Psoas muscle (tissue), 8 donors: ENCODE data around the gene FUT6. TPM values are rescaled to one million over a fixed set of nuclear protein-coding genes. Genes with fewer than 3 reads are reported as not detected.

Experiments used
- ATAC-seq, 4 donors: fragments of 200-7000 bp; cut with Tn5 transposase; one replicate each; pipeline ENCODE4 v1.9.1; 2020; ENCODE audit warnings: moderate library complexity in 3 of 4, mild to moderate bottlenecking in 2 of 4
- DNase-seq, 2 donors: peaks; one replicate each; pipeline ENCODE4 v3.0.0-alpha.2; 2020
- H3K27ac ChIP-seq: fragments of 200-600 bp; one replicate; pipeline ENCODE4 v1.8.0; 2022
- H3K27me3 ChIP-seq, 3 donors: fragments of 200-600 bp in 1 of 3; one replicate each; pipeline versions ENCODE4 v1.6.1 to v1.8.0; 2013 to 2022; ENCODE audit warnings: low read length in 2 of 3, mild to moderate bottlenecking in 2 of 3, moderate library complexity in 1 of 3; ENCODE audit not compliant: insufficient read depth in 3 of 3
- H3K36me3 ChIP-seq, 2 donors: fragments of 200-600 bp in 1 of 2; one replicate each; pipeline versions ENCODE4 v1.6.1 to v1.8.0; 2013 to 2022; ENCODE audit warnings: low read depth in 1 of 2, mild to moderate bottlenecking in 1 of 2, moderate library complexity in 1 of 2; ENCODE audit not compliant: insufficient read depth in 1 of 2
- H3K4me1 ChIP-seq: fragments of 200-600 bp; one replicate; pipeline ENCODE4 v1.8.0; 2022
- H3K4me3 ChIP-seq: fragments of 200-600 bp; one replicate; pipeline ENCODE4 v1.8.0; 2022; ENCODE audit warnings: mild to moderate bottlenecking
- H3K9me3 ChIP-seq: fragments of 200-600 bp; one replicate; pipeline ENCODE4 v1.8.0; 2022
- WGBS, 3 donors: extraction: QIAGEN DNeasy Blood & Tissue Kit; methylation state at CpG; one replicate each; pipeline versions ENCODE4 v1.1.6 to v1.1.7; 2013; 5-methylcytosine and 5-hydroxymethylcytosine counted together
- intact Hi-C, 2 donors: fragments of 100-400 bp; cut with DNase I; formaldehyde crosslinking; loops; one replicate each; pipeline versions ENCODE4 v1.11.0 to v1.14.2; 2022
- polyA plus RNA-seq, 3 donors: library from polyadenylated mRNA; stranded (reverse); fragments of 200-250 nt; gene quantifications; one replicate each; pipeline ENCODE4 v1.2.3, GENCODE V29; 2013
- total RNA-seq, 4 donors: library from RNA; stranded (reverse); fragmentation: NEBNext Ultra II Directional in 2 of 4; extraction: Animal tissue kit (Norgen Biotek cat#: 25700) in 2 of 4; gene quantifications; one replicate each; pipeline versions ENCODE4 v1.2.1 to v1.2.4, GENCODE V29; 2021 to 2023
- TF ChIP-seq, protein P1 (sequence below): fragments of 200-600 bp; IDR thresholded peaks from one replicate; pipeline ENCODE4 v1.8.0; 2022; ENCODE audit warnings: antibody characterized with exemption
- donor health status: healthy with polysubstance abuse.
- donor health status: DM: no; HTN: no; CAD: no; lungs with moderate emphysema.
- donor health status: Bipolar disorder and iron deficiency.
- donor health status: healthy.
- donor health status: DM: yes; HTN: yes; CAD: no.
- donor health status: DM: no; HTN: no; CAD: no.
- donor health status: DM: no; HTN: no; CAD: no.
- donor health status: DM: yes; HTN: yes; CAD: no.

Gene FUT6
- total and polyA plus RNA-seq, 7 donors, result 0.03 TPM; not detected in 5

DNA sequence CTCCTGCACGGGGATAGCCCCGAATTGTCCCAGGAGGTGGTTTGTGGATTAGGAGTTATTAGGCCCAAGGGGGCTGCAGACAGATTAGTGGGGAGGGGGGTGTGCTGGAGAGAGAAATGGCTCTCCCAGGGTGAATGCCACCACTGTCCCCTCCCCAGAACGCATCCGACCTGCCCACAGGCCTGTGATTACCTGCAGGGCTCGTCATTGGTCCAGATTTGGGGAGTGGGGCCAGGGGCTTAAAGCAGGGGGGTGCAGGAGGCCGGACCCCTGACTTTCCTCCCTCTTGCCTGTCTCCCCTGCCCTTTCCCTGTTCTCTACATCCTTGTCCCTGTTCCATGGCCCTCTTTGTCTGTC is 33.4 kb downstream of the FUT6 start:
- ATAC-seq (no peak), DNase-seq (no peak)
- Histone ChIP-seq H3K4me1 (no peaks in the 10 kb centered on the region), H3K27me3 (peaks cover 0 to 57% (median 24%) of the 10 kb centered on the region in 3 donors), H3K36me3 (no peaks in the 10 kb centered on the region), H3K27ac (no peak overlapping the region), H3K4me3 (no peak overlapping the region), H3K9me3 (no peaks in the 10 kb centered on the region)
- TF ChIP-seq, protein P1, sequence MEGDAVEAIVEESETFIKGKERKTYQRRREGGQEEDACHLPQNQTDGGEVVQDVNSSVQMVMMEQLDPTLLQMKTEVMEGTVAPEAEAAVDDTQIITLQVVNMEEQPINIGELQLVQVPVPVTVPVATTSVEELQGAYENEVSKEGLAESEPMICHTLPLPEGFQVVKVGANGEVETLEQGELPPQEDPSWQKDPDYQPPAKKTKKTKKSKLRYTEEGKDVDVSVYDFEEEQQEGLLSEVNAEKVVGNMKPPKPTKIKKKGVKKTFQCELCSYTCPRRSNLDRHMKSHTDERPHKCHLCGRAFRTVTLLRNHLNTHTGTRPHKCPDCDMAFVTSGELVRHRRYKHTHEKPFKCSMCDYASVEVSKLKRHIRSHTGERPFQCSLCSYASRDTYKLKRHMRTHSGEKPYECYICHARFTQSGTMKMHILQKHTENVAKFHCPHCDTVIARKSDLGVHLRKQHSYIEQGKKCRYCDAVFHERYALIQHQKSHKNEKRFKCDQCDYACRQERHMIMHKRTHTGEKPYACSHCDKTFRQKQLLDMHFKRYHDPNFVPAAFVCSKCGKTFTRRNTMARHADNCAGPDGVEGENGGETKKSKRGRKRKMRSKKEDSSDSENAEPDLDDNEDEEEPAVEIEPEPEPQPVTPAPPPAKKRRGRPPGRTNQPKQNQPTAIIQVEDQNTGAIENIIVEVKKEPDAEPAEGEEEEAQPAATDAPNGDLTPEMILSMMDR, result no peak
- intact Hi-C loops, result loop anchor here in 1 of 2 donors (10.0 kb wide), 1 partner anchor 219 kb away; no protein-coding TSS in a partner anchor
- 27 to 43% (median 31%) methylated on average over 6 of the region's 6 CpGs for WGBS, 3 donors

DNA sequence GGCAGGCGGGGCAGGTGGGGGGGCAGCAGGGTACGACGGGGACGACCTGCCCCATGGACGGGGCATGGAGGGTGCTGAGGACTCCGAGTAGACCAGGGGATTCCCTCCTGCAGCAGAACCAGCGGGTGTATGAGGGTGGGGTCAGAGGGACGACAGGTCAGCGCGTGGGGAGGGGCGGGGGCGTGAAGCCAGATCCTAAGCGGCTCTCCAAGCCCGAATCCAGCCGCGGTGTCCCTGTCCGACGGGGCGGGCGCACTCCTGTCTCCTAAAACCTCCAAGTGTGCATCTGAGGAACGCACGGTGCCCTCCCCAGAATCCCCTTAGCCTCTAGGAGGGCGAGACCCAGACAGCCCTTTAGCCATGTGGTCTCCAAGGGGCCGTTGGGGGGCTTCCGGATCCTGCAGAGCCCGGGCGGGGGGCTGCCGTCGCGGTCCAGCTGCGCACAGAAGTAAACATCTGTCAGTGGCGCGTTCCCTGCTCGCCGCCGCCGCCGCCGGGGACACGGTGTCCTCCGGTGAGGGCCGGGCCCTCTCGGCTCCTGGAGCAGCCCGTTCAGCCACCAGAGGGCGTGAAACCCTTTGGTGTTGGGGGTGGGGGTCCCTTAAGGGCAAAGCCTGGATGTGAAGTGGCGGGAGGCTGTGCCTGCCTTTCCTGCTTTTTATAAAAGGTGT is 33.9 kb downstream of the FUT6 start:
- H3K4me1 ChIP-seq, result no peaks in the 10 kb centered on the region

GRCh38 chr19:5804516-5805461 is 34.7 kb downstream of the FUT6 start, which contains the start of gene NRTN:
Gene NRTN, plus strand, starts transcription at chr19:5805067. Its CDS starts 19,099 bp downstream, at chr19:5824166.
- DNase-seq (no peak), ATAC-seq (no peak)
- intact Hi-C loops, result loop anchor here in 1 of 2 donors (2.0 to 10.0 kb wide), 2 partner anchors 88 to 220 kb away; no protein-coding TSS in a partner anchor
- WGBS, 3 donors, result 1% methylated on average over 32 to 106 of the region's 107 CpGs
- no peaks in the 10 kb centered on the region for H3K36me3 ChIP-seq
- no peaks in the 10 kb centered on the region for H3K4me1 ChIP-seq
- TF ChIP-seq, protein P1, result no peak
- H3K4me3 ChIP-seq, result peak within 1 kb of the TSS; percentile 43
- peaks cover 0 to 70% (median 32%) of the 10 kb centered on the region in 3 donors for H3K27me3 ChIP-seq
- no peak within 1 kb of the TSS for H3K27ac ChIP-seq
- H3K9me3 ChIP-seq, result no peaks in the 10 kb centered on the region

More for the DNA sequence above, 33.9 kb downstream of the FUT6 start:
- TF ChIP-seq, protein P1, result peak; percentile 29
- DNase-seq (no peak), ATAC-seq (peak in 3 of 4 donors; percentile 36 to 52 (median 41))
- Histone ChIP-seq H3K9me3 (no peaks in the 10 kb centered on the region), H3K4me3 (no peak overlapping the region), H3K36me3 (no peaks in the 10 kb centered on the region), H3K27ac (no peak overlapping the region), H3K27me3 (peaks cover 0 to 62% (median 28%) of the 10 kb centered on the region in 3 donors)
- WGBS, 3 donors, result 2 to 3% (median 3%) methylated on average over 45 to 46 of the region's 46 CpGs
- intact Hi-C loops, result loop anchor here in 1 of 2 donors (2.0 to 10.0 kb wide), 2 partner anchors 87 to 219 kb away; no protein-coding TSS in a partner anchor

GRCh38 chr19:5803752-5804515 is 35.6 kb downstream of the FUT6 start:
- Histone ChIP-seq H3K36me3 (no peaks in the 10 kb centered on the region), H3K9me3 (no peaks in the 10 kb centered on the region), H3K4me1 (no peaks in the 10 kb centered on the region), H3K27ac (no peak overlapping the region), H3K4me3 (peak overlapping the region; percentile 43), H3K27me3 (peaks cover 0 to 78% (median 35%) of the 10 kb centered on the region in 3 donors)
- TF ChIP-seq, protein P1, result peak; percentile 72
- 1 to 2% (median 1%) methylated on average over 39 to 54 of the region's 54 CpGs for WGBS, 3 donors
- intact Hi-C loops, result loop anchor here in 1 of 2 donors (2.0 to 10.0 kb wide), 2 partner anchors 89 to 221 kb away; no protein-coding TSS in a partner anchor
- ATAC-seq (peak; percentile 74 to 86 (median 84)), DNase-seq (peak; percentile 82 to 85)
